ENCODE results near the gene F12.

GRCh38 chr5:177386542-177386941 lies 22.8 kb downstream of the F12 start:
- TF ChIP-seq CTCF (IDR thresholded peaks at IDR 0.05; ENCODE audit: low read length) (no peak), EZH2 (IDR thresholded peaks at IDR 0.05; ENCODE audit: borderline replicate concordance, low read length) (no peak)

Measured in OCI-LY1 (cell line).